H1 (cell line): Measurements from ENCODE around the gene KCNC3. TPM values are rescaled to one million over a fixed set of nuclear protein-coding genes. Genes with fewer than 3 reads are reported as not detected.

ENCODE experiments used
- CTCF ChIA-PET: fragments of 300-600 bp; sonication (Branson Sonifier 250); formaldehyde crosslinking; loops from one replicate; lab custom pipeline; 2021; ENCODE audit not compliant: partially characterized antibody; lab: Charles Lee
- POLR2A ChIA-PET: fragments of 300-600 bp; sonication (Branson Sonifier 250); formaldehyde crosslinking; loops from one replicate; lab custom pipeline; 2021; ENCODE audit warnings: inconsistent platforms; ENCODE audit not compliant: partially characterized antibody; lab: Charles Lee
- DNase-seq, 2 experiments: peaks; one replicate each; pipeline versions ENCODE4 v3.0.0 to v3.0.0-alpha.2; 2010 to 2022; ENCODE audit warnings: low spot score in 2 of 2, low read depth in 1 of 2, mixed read lengths in 1 of 2
- FAIRE-seq: peaks from 2 replicates; lab custom pipeline; 2011; peaks lifted over from hg19 to GRCh38; lab: Jason Lieb, UNC
- H2AFZ ChIP-seq: 2 replicates; pipeline ENCODE4 v1.8.1; 2012; ENCODE audit warnings: low read length, inconsistent platforms
- H2AK5ac ChIP-seq: 2 replicates; pipeline ENCODE4 v1.6.1; 2013; ENCODE audit warnings: low read depth, low read length
- H2BK120ac ChIP-seq: replicated peaks from 2 replicates; pipeline ENCODE3; 2013; ENCODE audit warnings: low read depth, low read length, inconsistent platforms
- H2BK12ac ChIP-seq: 2 replicates; pipeline ENCODE4 v1.6.1; 2013; ENCODE audit warnings: low read depth, low read length
- H2BK15ac ChIP-seq: 2 replicates; pipeline ENCODE4 v1.6.1; 2013; ENCODE audit warnings: low read length
- H2BK20ac ChIP-seq: 2 replicates; pipeline ENCODE4 v1.6.1; 2013; ENCODE audit warnings: low read length
- H2BK5ac ChIP-seq: 2 replicates; pipeline ENCODE4 v1.6.1; 2013; ENCODE audit warnings: low read depth, low read length
- H3K14ac ChIP-seq: 2 replicates; pipeline ENCODE4 v1.6.1; 2013; ENCODE audit warnings: inconsistent platforms; ENCODE audit not compliant: insufficient read length
- H3K18ac ChIP-seq: 2 replicates; pipeline ENCODE4 v1.6.1; 2013; ENCODE audit warnings: low read length; ENCODE audit errors: extremely low read depth
- H3K23ac ChIP-seq: 2 replicates; pipeline ENCODE4 v1.6.1; 2013; ENCODE audit warnings: inconsistent platforms; ENCODE audit not compliant: insufficient read length
- H3K23me2 ChIP-seq: 2 replicates; pipeline ENCODE4 v1.6.1; 2013; ENCODE audit warnings: low read depth, low read length
- H3K27ac ChIP-seq: 2 replicates; pipeline ENCODE4 v1.6.1; 2011; ENCODE audit warnings: low read depth, low read length, inconsistent platforms
- H3K27me3 ChIP-seq, 4 experiments: replicated peaks in 1 of 4; 1 replicate in 1 of 4; 2 replicates in 3 of 4; pipeline versions ENCODE4 v1.6.1 to v1.8.1; 2011 to 2013; ENCODE audit warnings: low read length in 3 of 4, mild to moderate bottlenecking in 3 of 4, inconsistent platforms in 2 of 4, mixed read lengths in 2 of 4, moderate library complexity in 1 of 4; ENCODE audit not compliant: control insufficient read depth in 3 of 4, insufficient read depth in 3 of 4; ENCODE audit errors: extremely low read depth in 1 of 4
- H3K36me3 ChIP-seq, 4 experiments: 2 replicates each; pipeline versions ENCODE4 v1.6.1 to v1.8.1; 2011 to 2013; ENCODE audit warnings: mild to moderate bottlenecking in 4 of 4, low read length in 3 of 4, moderate library complexity in 2 of 4, control low read depth in 1 of 4, inconsistent platforms in 1 of 4; ENCODE audit not compliant: insufficient read depth in 4 of 4, control insufficient read depth in 2 of 4
- H3K4ac ChIP-seq: replicated peaks from 2 replicates; pipeline ENCODE3; 2013; ENCODE audit warnings: low read length, low read depth, mixed read lengths, inconsistent platforms; ENCODE audit not compliant: insufficient read length
- H3K4me1 ChIP-seq, 4 experiments: replicated peaks in 1 of 4; 1 replicate in 1 of 4; 2 replicates in 3 of 4; pipeline versions ENCODE4 v1.6.1 to v1.8.1; 2011 to 2013; ENCODE audit warnings: low read length in 3 of 4, inconsistent platforms in 2 of 4, mixed read lengths in 1 of 4; ENCODE audit not compliant: insufficient read depth in 4 of 4, control insufficient read depth in 3 of 4
- H3K4me2 ChIP-seq, 2 experiments: 2 replicates each; pipeline versions ENCODE4 v1.6.1 to v1.8.1; 2011 to 2013; ENCODE audit warnings: low read depth in 2 of 2, low read length in 2 of 2, control low read depth in 1 of 2, inconsistent platforms in 1 of 2, mild to moderate bottlenecking in 1 of 2; ENCODE audit not compliant: insufficient read depth in 1 of 2
- H3K4me3 ChIP-seq, 4 experiments: fragments of 200-600, 300-600 bp in 1 of 4; sonication (generic), shearing (Covaris generic), sonication (Bioruptor Twin) in 1 of 4; 2 replicates each; pipeline versions ENCODE4 v1.5.1 to v1.8.1; 2011 to 2016; ENCODE audit warnings: low read length in 4 of 4, low read depth in 3 of 4, control low read depth in 2 of 4, inconsistent platforms in 2 of 4, mild to moderate bottlenecking in 2 of 4, mixed read lengths in 1 of 4, moderate library complexity in 1 of 4; ENCODE audit not compliant: insufficient read depth in 2 of 4; ENCODE audit errors: extremely low read depth in 1 of 4
- H3K56ac ChIP-seq: replicated peaks from 2 replicates; pipeline ENCODE3; 2013; ENCODE audit warnings: low read depth, mild to moderate bottlenecking, mixed read lengths, low read length, inconsistent platforms; ENCODE audit not compliant: insufficient read length
- H3K79me1 ChIP-seq: 2 replicates; pipeline ENCODE4 v1.6.1; 2013; ENCODE audit warnings: low read depth, low read length, control low read depth
- H3K79me2 ChIP-seq, 2 experiments: 2 replicates each; pipeline versions ENCODE4 v1.6.1 to v1.8.1; 2012 to 2013; ENCODE audit warnings: low read length in 2 of 2, mild to moderate bottlenecking in 2 of 2, inconsistent platforms in 1 of 2; ENCODE audit not compliant: insufficient read depth in 2 of 2, control insufficient read depth in 1 of 2
- H3K9ac ChIP-seq, 4 experiments: replicated peaks in 1 of 4; 1 replicate in 1 of 4; 2 replicates in 3 of 4; pipeline versions ENCODE4 v1.6.1 to v1.8.1; 2011 to 2013; ENCODE audit warnings: low read depth in 3 of 4, low read length in 3 of 4, control low read depth in 2 of 4, mild to moderate bottlenecking in 2 of 4, moderate library complexity in 2 of 4, inconsistent platforms in 1 of 4; ENCODE audit errors: extremely low read depth in 1 of 4
- H3K9me3 ChIP-seq, 2 experiments: 2 replicates each; pipeline versions ENCODE4 v1.6.1 to v1.8.1; 2012 to 2013; ENCODE audit warnings: mild to moderate bottlenecking in 2 of 2, moderate library complexity in 2 of 2, control low read depth in 1 of 2, inconsistent platforms in 1 of 2, low read depth in 1 of 2, low read length in 1 of 2, mixed read lengths in 1 of 2; ENCODE audit not compliant: insufficient read depth in 2 of 2
- H4K20me1 ChIP-seq, 2 experiments: replicated peaks in 1 of 2; 2 replicates each; pipeline versions ENCODE3 to v1.8.1; 2011 to 2013; ENCODE audit warnings: inconsistent platforms in 2 of 2, low read length in 2 of 2, mild to moderate bottlenecking in 1 of 2; ENCODE audit not compliant: insufficient read depth in 2 of 2, control insufficient read depth in 1 of 2
- H4K5ac ChIP-seq: 2 replicates; pipeline ENCODE4 v1.6.1; 2013; ENCODE audit warnings: low read length, low read depth, mixed read lengths, inconsistent platforms; ENCODE audit not compliant: insufficient read length
- H4K8ac ChIP-seq: 2 replicates; pipeline ENCODE4 v1.8.0; 2013; ENCODE audit warnings: mild to moderate bottlenecking, moderate library complexity, low read length, inconsistent platforms; ENCODE audit not compliant: insufficient read depth; ENCODE audit errors: extremely low read depth
- H4K91ac ChIP-seq: replicated peaks from 2 replicates; pipeline ENCODE3; 2013; ENCODE audit warnings: low read length, mixed read lengths, inconsistent platforms; ENCODE audit not compliant: insufficient read length
- ASH2L ChIP-seq: fragments of 200-600, 300-600 bp; sonication (generic); IDR thresholded peaks from one replicate; pipeline ENCODE4 v1.7.1; 2017; ENCODE audit warnings: low read length
- FOSL1 ChIP-seq: IDR thresholded peaks from 2 replicates; pipeline ENCODE4 v1.6.1; 2011; ENCODE audit warnings: mild to moderate bottlenecking, low read depth, low read length, moderate library complexity; ENCODE audit not compliant: insufficient read depth
- NANOG ChIP-seq: IDR thresholded peaks from 2 replicates; pipeline ENCODE4 v1.6.1; 2011; ENCODE audit warnings: low read length, low read depth, mild to moderate bottlenecking, inconsistent platforms; ENCODE audit not compliant: insufficient read depth, poor library complexity, severe bottlenecking
- POU5F1 ChIP-seq: IDR thresholded peaks from 2 replicates; pipeline ENCODE4 v1.6.1; 2011; ENCODE audit warnings: low read depth, mild to moderate bottlenecking, low read length, moderate library complexity
- RXRA ChIP-seq: IDR thresholded peaks from 2 replicates; pipeline ENCODE4 v1.6.1; 2011; ENCODE audit warnings: low read depth, mild to moderate bottlenecking, low read length, moderate library complexity; ENCODE audit not compliant: insufficient read depth
- SIN3A ChIP-seq, 2 experiments: IDR thresholded peaks in 1 of 2; conservative IDR thresholded peaks in 1 of 2; 2 replicates each; pipeline ENCODE4 v1.6.1; 2011 to 2012; ENCODE audit warnings: low read length in 2 of 2, improper control_type of control experiment in 1 of 2, low read depth in 1 of 2, mild to moderate bottlenecking in 1 of 2
- SIRT6 ChIP-seq: IDR thresholded peaks from one replicate; pipeline ENCODE4 v1.7.1; 2012; ENCODE audit warnings: low read length, inconsistent platforms
- SP4 ChIP-seq: IDR thresholded peaks from 2 replicates; pipeline ENCODE4 v1.6.1; 2012; ENCODE audit warnings: low read length, inconsistent platforms
- SUZ12 ChIP-seq: fragments of 200-600 bp; sonication (generic); IDR thresholded peaks from 2 replicates; pipeline ENCODE4 v1.6.1; 2012; ENCODE audit warnings: mild to moderate bottlenecking, inconsistent platforms, low read length, moderate library complexity, mixed read lengths
- YY1 ChIP-seq: IDR thresholded peaks from 2 replicates; pipeline ENCODE4 v1.6.1; 2011; ENCODE audit warnings: low read depth, mild to moderate bottlenecking, low read length
- WGBS, 2 experiments: shearing (Covaris generic) in 1 of 2; methylation state at CpG; one replicate each; pipeline versions ENCODE4 v1.1.6 to v1.1.7; 2013 to 2015; ENCODE audit warnings: low lambda C conversion rate in 2 of 2, mixed read lengths in 2 of 2, inconsistent platforms in 1 of 2, low coverage in 1 of 2, missing lambda C conversion rate in 1 of 2; ENCODE audit not compliant: insufficient replicate concordance in 2 of 2, insufficient coverage in 1 of 2, insufficient read length in 1 of 2; ENCODE audit errors: extremely low coverage in 1 of 2, missing lambda C conversion rate in 1 of 2; 5-methylcytosine and 5-hydroxymethylcytosine counted together
- polyA plus RNA-seq, 7 experiments: library from polyadenylated mRNA; depleted of rRNA in 3 of 7; stranded (reverse) in 5 of 7; unstranded in 2 of 7; fragments of >200 nt in 5 of 7; fragments of 200-250 nt in 2 of 7; gene quantifications; 1 replicate in 5 of 7; 2 replicates in 1 of 7; 4 replicates in 1 of 7; pipeline versions ENCODE4 v1.2.1 to v1.2.3, GENCODE V29; 2011 to 2013; ENCODE audit warnings: missing spikeins in 2 of 7, mixed read lengths in 2 of 7
- total RNA-seq: library from RNA; stranded (reverse); fragmentation: NEBNext Ultra II Directional; extraction: Animal tissue kit (Norgen Biotek cat#: 25700); gene quantifications from 2 replicates; pipeline ENCODE4 v1.2.1, GENCODE V29; 2021
- TF ChIP-seq, protein P1 (sequence below): IDR thresholded peaks from 2 replicates; pipeline ENCODE4 v1.6.1; 2011; ENCODE audit warnings: low read length, improper control_type of control experiment
- TF ChIP-seq, protein P2 (sequence below): IDR thresholded peaks from 2 replicates; pipeline ENCODE4 v1.6.1; 2011; ENCODE audit warnings: low read depth, mild to moderate bottlenecking, low read length; ENCODE audit not compliant: insufficient read depth

KCNC3 gene
- total and polyA plus RNA-seq, 2 of the 8 experiments (the other 6 are each of a cell fraction or from before 2014, with no cell fraction given): 3.9 to 7.2 TPM

DNA sequence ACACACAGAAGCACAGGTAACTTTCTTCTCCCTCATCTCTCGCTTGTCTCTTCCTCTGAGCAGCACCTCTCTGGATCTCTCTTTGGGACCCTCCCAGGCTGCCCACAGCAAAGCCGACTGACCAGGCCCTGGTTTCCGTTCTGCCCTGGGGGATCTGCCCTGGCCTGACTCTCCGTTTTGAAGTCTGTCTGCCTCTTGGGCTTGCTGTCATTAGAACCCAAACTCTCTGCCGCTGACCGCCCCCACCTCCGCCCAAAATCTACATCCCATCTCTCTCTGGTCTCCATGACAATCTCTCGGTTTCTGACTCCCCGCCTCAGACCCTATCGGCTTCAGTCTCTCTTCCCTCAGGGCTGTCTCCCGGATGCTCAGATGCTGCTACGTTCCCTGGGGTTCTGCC is 6.9 kb downstream of the KCNC3 start:
- no peak for FAIRE-seq
- Histone ChIP-seq H3K36me3 (peaks cover 3 to 13% (median 5%) of the 10 kb centered on the region in 4 experiments; a peak in 5 of 8 replicates), H2AFZ (no peak overlapping the region), H3K27ac (no peak overlapping the region), H3K4me3 (no peak overlapping the region), H3K79me2 (peaks cover 0 to 3% of the 10 kb centered on the region in 2 experiments; a peak in 1 of 4 replicates), H3K23ac (no peak overlapping the region), H3K9me3 (no peaks in the 10 kb centered on the region), H4K5ac (no peak overlapping the region), H3K9ac (no peak overlapping the region), H2BK12ac (no peak overlapping the region), H3K79me1 (peaks cover 6% of the 10 kb centered on the region; the same call in 1 of the 2 replicates), H3K23me2 (peaks cover 12% of the 10 kb centered on the region; the same call in 1 of the 2 replicates), H4K8ac (no peak overlapping the region), H3K27me3 (peaks cover 2 to 6% (median 4%) of the 10 kb centered on the region in 4 experiments; a peak in 6 of 7 replicates), H3K4ac (no peak overlapping the region), H2AK5ac (no peak overlapping the region), H4K91ac (no peak overlapping the region), H3K56ac (no peak overlapping the region), H2BK5ac (no peak overlapping the region), H2BK20ac (no peak overlapping the region), H3K14ac (no peak overlapping the region), H3K4me1 (peaks cover 0 to 10% (median 8%) of the 10 kb centered on the region in 4 experiments; a peak in 6 of 7 replicates), H4K20me1 (peaks cover 18 to 22% of the 10 kb centered on the region in 2 experiments), H3K18ac (no peak overlapping the region), H2BK15ac (no peak overlapping the region), H3K4me2 (no peak overlapping the region), H2BK120ac (no peak overlapping the region)
- ChIA-PET POLR2A (interaction anchor here (0.6 to 1.5 kb wide), 3 partner anchors 11 to 24 kb away, joined by 3 to 6 read pairs (median 5); no protein-coding TSS in a partner anchor), CTCF (interaction anchor here (0.6 to 0.7 kb wide), 3 partner anchors 17 to 186 kb away, joined by 3 read pairs; no protein-coding TSS in a partner anchor)
- DNase-seq: no peak
- WGBS, 2 experiments: 80% methylated on average over 12 of the region's 12 CpGs; no CpG with 5 or more reads in 1 of the 2 experiments
- TF ChIP-seq RXRA (no peak), ASH2L (no peak), SIRT6 (no peak), NANOG (no peak), FOSL1 (no peak), SIN3A (conservative IDR thresholded peaks at IDR 0.05 in 1 of 2, IDR thresholded peaks at IDR 0.05 in 1 of 2; ENCODE audit: low read depth in 1 of 2, low read length in 2 of 2) (no peak), SUZ12 (no peak), SP4 (no peak), YY1 (no peak), POU5F1 (no peak)
- TF ChIP-seq, protein P1, sequence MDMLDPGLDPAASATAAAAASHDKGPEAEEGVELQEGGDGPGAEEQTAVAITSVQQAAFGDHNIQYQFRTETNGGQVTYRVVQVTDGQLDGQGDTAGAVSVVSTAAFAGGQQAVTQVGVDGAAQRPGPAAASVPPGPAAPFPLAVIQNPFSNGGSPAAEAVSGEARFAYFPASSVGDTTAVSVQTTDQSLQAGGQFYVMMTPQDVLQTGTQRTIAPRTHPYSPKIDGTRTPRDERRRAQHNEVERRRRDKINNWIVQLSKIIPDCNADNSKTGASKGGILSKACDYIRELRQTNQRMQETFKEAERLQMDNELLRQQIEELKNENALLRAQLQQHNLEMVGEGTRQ: no peak
- TF ChIP-seq, protein P2, sequence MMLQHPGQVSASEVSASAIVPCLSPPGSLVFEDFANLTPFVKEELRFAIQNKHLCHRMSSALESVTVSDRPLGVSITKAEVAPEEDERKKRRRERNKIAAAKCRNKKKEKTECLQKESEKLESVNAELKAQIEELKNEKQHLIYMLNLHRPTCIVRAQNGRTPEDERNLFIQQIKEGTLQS: no peak
